ENCODE measurements around the gene FUT7. TPM values are rescaled to one million over a fixed set of nuclear protein-coding genes. Genes with fewer than 3 reads are reported as not detected.

The FUT7 gene
- total and polyA plus RNA-seq, 9 of the 15 experiments (the other 6 are each of a cell fraction or from before 2014, with no cell fraction given) = not detected

DNA sequence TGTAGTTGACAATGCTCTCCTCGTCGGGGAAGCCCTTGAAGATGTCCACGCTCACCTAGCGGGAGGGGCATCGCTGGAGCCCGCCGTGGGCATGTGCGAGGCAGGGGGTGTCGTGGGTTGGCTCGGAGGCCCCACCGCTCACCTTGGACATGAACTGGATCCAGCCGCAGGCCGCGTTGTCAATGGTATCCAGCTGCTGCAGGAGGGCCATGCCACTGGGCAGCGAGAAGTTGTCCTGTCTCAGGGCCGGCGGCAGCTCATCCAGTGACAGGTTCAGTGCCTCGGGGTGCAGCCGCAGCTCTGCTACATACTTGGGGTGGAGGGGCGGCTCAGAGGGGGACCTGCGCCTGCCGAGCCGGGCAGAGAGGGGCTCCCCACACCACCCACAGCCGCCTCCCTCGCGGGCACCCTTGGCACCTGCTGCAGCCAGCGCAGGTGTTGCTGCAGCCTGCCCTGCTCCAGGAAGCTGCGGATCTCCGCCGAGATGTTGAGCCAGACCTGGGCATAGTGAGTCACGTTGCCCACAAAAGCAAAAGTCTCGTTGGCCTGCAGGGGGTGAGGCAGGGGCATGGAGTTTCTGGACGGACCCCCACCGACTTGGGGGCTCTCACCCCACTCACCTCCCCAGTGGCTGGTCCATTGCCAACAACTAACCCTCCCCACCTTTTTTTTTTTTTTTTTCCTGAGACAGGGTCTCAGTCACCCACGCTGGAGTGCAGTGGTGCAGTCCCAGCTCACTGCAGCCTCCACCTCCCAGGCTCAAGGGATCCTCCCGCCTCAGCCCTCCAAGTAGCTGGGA, 12.9 kb downstream of the FUT7 start (continued):
- TF ChIP-seq, protein P1, sequence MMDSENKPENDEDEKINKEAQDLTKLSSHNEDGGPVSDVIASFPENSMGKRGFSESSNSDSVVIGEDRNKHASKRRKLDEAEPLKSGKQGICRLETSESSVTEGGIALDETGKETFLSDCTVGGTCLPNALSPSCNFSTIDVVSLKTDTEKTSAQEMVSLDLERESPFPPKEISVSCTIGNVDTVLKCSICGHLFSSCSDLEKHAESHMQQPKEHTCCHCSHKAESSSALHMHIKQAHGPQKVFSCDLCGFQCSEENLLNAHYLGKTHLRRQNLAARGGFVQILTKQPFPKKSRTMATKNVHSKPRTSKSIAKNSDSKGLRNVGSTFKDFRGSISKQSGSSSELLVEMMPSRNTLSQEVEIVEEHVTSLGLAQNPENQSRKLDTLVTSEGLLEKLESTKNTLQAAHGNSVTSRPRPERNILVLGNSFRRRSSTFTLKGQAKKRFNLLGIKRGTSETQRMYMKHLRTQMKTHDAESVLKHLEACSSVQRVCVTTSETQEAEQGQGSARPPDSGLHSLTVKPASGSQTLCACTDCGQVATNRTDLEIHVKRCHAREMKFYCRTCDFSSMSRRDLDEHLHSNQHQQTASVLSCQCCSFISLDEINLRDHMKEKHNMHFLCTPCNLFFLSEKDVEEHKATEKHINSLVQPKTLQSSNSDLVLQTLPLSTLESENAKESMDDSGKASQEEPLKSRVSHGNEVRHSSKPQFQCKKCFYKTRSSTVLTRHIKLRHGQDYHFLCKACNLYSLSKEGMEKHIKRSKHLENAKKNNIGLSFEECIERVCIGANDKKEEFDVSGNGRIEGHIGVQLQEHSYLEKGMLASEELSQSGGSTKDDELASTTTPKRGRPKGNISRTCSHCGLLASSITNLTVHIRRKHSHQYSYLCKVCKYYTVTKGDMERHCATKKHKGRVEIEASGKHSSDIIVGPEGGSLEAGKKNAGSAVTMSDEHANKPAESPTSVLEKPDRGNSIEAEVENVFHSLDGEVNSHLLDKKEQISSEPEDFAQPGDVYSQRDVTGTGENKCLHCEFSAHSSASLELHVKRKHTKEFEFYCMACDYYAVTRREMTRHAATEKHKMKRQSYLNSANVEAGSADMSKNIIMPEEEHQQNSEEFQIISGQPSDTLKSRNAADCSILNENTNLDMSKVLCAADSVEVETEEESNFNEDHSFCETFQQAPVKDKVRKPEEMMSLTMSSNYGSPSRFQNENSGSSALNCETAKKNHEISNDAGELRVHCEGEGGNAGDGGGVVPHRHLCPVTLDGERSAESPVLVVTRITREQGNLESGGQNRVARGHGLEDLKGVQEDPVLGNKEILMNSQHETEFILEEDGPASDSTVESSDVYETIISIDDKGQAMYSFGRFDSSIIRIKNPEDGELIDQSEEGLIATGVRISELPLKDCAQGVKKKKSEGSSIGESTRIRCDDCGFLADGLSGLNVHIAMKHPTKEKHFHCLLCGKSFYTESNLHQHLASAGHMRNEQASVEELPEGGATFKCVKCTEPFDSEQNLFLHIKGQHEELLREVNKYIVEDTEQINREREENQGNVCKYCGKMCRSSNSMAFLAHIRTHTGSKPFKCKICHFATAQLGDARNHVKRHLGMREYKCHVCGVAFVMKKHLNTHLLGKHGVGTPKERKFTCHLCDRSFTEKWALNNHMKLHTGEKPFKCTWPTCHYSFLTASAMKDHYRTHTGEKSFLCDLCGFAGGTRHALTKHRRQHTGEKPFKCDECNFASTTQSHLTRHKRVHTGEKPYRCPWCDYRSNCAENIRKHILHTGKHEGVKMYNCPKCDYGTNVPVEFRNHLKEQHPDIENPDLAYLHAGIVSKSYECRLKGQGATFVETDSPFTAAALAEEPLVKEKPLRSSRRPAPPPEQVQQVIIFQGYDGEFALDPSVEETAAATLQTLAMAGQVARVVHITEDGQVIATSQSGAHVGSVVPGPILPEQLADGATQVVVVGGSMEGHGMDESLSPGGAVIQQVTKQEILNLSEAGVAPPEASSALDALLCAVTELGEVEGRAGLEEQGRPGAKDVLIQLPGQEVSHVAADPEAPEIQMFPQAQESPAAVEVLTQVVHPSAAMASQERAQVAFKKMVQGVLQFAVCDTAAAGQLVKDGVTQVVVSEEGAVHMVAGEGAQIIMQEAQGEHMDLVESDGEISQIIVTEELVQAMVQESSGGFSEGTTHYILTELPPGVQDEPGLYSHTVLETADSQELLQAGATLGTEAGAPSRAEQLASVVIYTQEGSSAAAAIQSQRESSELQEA (IDR thresholded peaks at IDR 0.05; ENCODE audit: low read depth) = no peak
- TF ChIP-seq JUN (IDR thresholded peaks at IDR 0.05; ENCODE audit: borderline replicate concordance, low read depth, low read length) = no peak
- TF ChIP-seq JUN (CRISPR knock-in tag; IDR thresholded peaks at IDR 0.05; ENCODE audit: borderline replicate concordance) = no peak
- TF ChIP-seq ZNF184 (CRISPR knock-in tag; IDR thresholded peaks at IDR 0.05) = no peak
- no peak for TF ChIP-seq RAD51 (IDR thresholded peaks at IDR 0.05; ENCODE audit: borderline replicate concordance, low read depth)
